Measurements from ENCODE around the gene UGT8. TPM values are rescaled to one million over a fixed set of nuclear protein-coding genes. Genes with fewer than 3 reads are reported as not detected.

UGT8 gene
- total RNA-seq, 1 donor from 2014 or later, result 4.3 TPM

DNA sequence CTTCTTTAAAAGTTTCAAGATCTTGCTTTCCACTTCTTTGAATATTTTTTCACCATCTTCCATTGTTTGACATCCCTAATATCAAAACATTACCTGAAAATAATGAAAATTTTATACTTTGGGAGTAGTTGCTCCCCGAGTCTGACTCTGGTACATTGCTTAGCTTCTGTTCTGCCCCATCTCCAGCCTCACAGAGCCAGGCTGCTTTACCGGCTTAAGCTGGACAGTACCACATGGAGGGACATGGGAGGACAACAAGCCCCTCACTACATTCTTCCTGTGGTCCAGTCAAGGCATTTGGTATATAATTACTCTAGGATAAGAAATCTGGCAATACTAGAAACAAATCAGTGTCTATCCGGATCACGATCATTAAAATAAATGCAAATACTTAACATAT lies 60.2 kb downstream of the UGT8 start:
- Histone ChIP-seq H3K4me3 (no peak overlapping the region), H3F3A (ENCODE audit: low read depth) (no peaks in the 10 kb centered on the region), H3K79me2 (ENCODE audit: low read depth) (no peaks in the 10 kb centered on the region), H3K4me2 (no peak overlapping the region), H3K27ac (no peak overlapping the region), H3K4me1 (no peaks in the 10 kb centered on the region), H3K9ac (no peak overlapping the region), H3K9me3 (ENCODE audit: low read depth) (no peaks in the 10 kb centered on the region), H3K27me3 (no peaks in the 10 kb centered on the region), H2AFZ (replicated peaks) (no peak overlapping the region), H4K20me1 (ENCODE audit: low read depth) (no peaks in the 10 kb centered on the region), H3K36me3 (no peaks in the 10 kb centered on the region)
- TF ChIP-seq EZH2phosphoT487 (IDR thresholded peaks at IDR 0.05) (no peak), EZH2 (IDR thresholded peaks at IDR 0.05) (no peak)
- TF ChIP-seq, protein P1, sequence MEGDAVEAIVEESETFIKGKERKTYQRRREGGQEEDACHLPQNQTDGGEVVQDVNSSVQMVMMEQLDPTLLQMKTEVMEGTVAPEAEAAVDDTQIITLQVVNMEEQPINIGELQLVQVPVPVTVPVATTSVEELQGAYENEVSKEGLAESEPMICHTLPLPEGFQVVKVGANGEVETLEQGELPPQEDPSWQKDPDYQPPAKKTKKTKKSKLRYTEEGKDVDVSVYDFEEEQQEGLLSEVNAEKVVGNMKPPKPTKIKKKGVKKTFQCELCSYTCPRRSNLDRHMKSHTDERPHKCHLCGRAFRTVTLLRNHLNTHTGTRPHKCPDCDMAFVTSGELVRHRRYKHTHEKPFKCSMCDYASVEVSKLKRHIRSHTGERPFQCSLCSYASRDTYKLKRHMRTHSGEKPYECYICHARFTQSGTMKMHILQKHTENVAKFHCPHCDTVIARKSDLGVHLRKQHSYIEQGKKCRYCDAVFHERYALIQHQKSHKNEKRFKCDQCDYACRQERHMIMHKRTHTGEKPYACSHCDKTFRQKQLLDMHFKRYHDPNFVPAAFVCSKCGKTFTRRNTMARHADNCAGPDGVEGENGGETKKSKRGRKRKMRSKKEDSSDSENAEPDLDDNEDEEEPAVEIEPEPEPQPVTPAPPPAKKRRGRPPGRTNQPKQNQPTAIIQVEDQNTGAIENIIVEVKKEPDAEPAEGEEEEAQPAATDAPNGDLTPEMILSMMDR (IDR thresholded peaks at IDR 0.05), result no peak
- no peak overlapping the region for H3K4me3 Mint-ChIP-seq
- peaks cover 2% of the 10 kb centered on the region for H3K36me3 Mint-ChIP-seq
- no peaks in the 10 kb centered on the region for H3K27me3 Mint-ChIP-seq (ENCODE audit: insufficient read depth, low read depth)
- no peak for DNase-seq (ENCODE audit: low spot score)
- H3K4me1 Mint-ChIP-seq, result no peaks in the 10 kb centered on the region
- no peak overlapping the region for H3K27ac Mint-ChIP-seq
- H3K9me3 Mint-ChIP-seq, result no peaks in the 10 kb centered on the region

DNA sequence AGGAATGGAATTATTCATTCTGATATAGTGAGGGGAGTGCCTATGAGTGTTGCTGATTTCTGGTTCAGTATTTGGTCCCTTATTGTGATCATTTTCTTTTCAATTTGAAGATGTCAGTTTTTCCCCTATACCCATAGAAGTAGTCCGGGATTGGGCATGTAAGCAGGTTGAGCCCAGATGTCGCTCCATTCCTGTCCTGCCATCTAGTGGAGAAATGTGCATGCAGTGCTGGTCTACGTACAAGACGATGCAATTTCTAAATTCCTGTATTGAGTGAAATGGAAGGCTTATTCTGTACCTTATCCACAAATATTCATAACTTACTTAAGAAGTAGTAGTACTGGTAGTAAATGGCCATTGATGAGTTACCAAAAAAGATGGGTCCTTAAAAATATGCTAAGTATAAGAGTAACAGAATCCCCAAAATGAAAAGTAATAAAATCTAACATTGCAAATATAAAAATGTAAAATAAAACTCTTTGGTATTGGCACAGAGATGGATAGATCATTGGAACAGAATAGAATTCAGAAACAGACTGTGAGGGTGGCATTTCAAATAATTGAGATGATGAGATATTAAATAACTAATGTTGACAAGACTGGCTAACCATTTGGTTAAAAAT lies 60.9 kb downstream of the UGT8 start:
- Mint-ChIP-seq H3K27ac (no peak overlapping the region), H3K9me3 (no peaks in the 10 kb centered on the region), H3K4me1 (no peaks in the 10 kb centered on the region), H3K4me3 (no peak overlapping the region), H3K36me3 (peaks cover 2% of the 10 kb centered on the region), H3K27me3 (ENCODE audit: insufficient read depth, low read depth) (no peaks in the 10 kb centered on the region)
- Histone ChIP-seq H3K36me3 (no peaks in the 10 kb centered on the region), H3K27ac (no peak overlapping the region), H3F3A (ENCODE audit: low read depth) (no peaks in the 10 kb centered on the region), H4K20me1 (ENCODE audit: low read depth) (no peaks in the 10 kb centered on the region), H3K4me3 (no peak overlapping the region), H3K27me3 (no peaks in the 10 kb centered on the region), H3K9ac (no peak overlapping the region), H2AFZ (replicated peaks) (no peak overlapping the region), H3K4me1 (no peaks in the 10 kb centered on the region), H3K9me3 (ENCODE audit: low read depth) (no peaks in the 10 kb centered on the region), H3K4me2 (no peak overlapping the region), H3K79me2 (ENCODE audit: low read depth) (no peaks in the 10 kb centered on the region)
- no peak for TF ChIP-seq EZH2phosphoT487 (IDR thresholded peaks at IDR 0.05)
- TF ChIP-seq, protein P1 (IDR thresholded peaks at IDR 0.05), result peak; percentile 96
- TF ChIP-seq EZH2 (IDR thresholded peaks at IDR 0.05), result no peak
- peak; percentile 79 for DNase-seq (ENCODE audit: low spot score)

DNA sequence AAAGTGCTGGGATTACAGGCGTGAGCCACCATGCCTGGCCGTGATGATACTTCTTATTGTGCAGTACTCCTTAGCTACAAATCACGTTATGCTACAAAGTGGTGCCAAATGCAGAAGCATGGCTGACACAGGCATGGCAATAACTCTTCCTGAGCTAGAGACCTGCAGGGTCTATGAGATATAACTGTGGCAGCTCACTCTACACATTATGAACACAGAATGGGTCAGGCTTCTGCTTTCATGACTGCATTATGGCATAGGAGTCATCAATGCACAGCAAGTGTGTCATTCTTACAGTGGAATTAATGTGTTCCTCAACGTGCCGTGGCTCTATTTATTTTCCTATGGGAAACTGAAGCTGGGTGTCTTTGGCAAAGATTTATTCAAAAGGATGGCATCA lies 64.5 kb downstream of the UGT8 start:
- Histone ChIP-seq H3K27ac (no peak overlapping the region), H3K79me2 (ENCODE audit: low read depth) (no peaks in the 10 kb centered on the region), H3K4me2 (no peak overlapping the region), H4K20me1 (ENCODE audit: low read depth) (no peaks in the 10 kb centered on the region), H3K4me1 (no peaks in the 10 kb centered on the region), H3K36me3 (no peaks in the 10 kb centered on the region), H3K4me3 (no peak overlapping the region), H3K27me3 (no peaks in the 10 kb centered on the region), H3K9ac (no peak overlapping the region), H3F3A (ENCODE audit: low read depth) (no peaks in the 10 kb centered on the region), H2AFZ (replicated peaks) (no peak overlapping the region), H3K9me3 (ENCODE audit: low read depth) (no peaks in the 10 kb centered on the region)
- TF ChIP-seq EZH2phosphoT487 (IDR thresholded peaks at IDR 0.05) (no peak), EZH2 (IDR thresholded peaks at IDR 0.05) (no peak)
- TF ChIP-seq, protein P1 (IDR thresholded peaks at IDR 0.05), result no peak
- H3K4me3 Mint-ChIP-seq, result no peak overlapping the region
- H3K36me3 Mint-ChIP-seq, result peaks cover 2% of the 10 kb centered on the region
- H3K9me3 Mint-ChIP-seq, result no peaks in the 10 kb centered on the region
- peaks cover 2% of the 10 kb centered on the region for H3K27me3 Mint-ChIP-seq (ENCODE audit: insufficient read depth, low read depth)
- H3K4me1 Mint-ChIP-seq, result no peaks in the 10 kb centered on the region
- no peak for DNase-seq (ENCODE audit: low spot score)
- no peak overlapping the region for H3K27ac Mint-ChIP-seq

All from neural progenitor cell (in vitro differentiated cells).